Gastrocnemius medialis (tissue), 4 donors: ENCODE measurements around the gene KIAA1217.

Experiments
- CTCF ChIP-seq, 5 experiments: fragments of 450-650 bp in 3 of 5; fragments of 200-600 bp in 2 of 5; sonication (generic) in 2 of 5; IDR thresholded peaks in 4 of 5; conservative IDR thresholded peaks in 1 of 5; 1 replicate in 4 of 5; 2 replicates in 1 of 5; pipeline ENCODE4 v1.5.1; 2016 to 2019; ENCODE audit warnings: antibody characterized with exemption in 5 of 5, mild to moderate bottlenecking in 3 of 5, moderate library complexity in 3 of 5
- POLR2A ChIP-seq, 2 donors: fragments of 450-650 bp; IDR thresholded peaks; one replicate each; pipeline ENCODE4 v1.6.1; 2017; ENCODE audit warnings: antibody characterized with exemption in 2 of 2, mild to moderate bottlenecking in 2 of 2, moderate library complexity in 2 of 2

- TF ChIP-seq CTCF (IDR thresholded peaks at IDR 0.05 in 4 of 5, conservative IDR thresholded peaks at IDR 0.05 in 1 of 5) (no peak), POLR2A (IDR thresholded peaks at IDR 0.05) (no peak)
Observed at GRCh38 chr10:24462291-24462813, 253.4 kb downstream of the KIAA1217 start.
